ENCODE data around the gene STEEP1.
"Not testable (repeated sequence)": the region's sequence is repeated elsewhere in the genome, so short reads cannot be mapped to it uniquely, and the experiment has no call there.

STEEP1 gene

DNA sequence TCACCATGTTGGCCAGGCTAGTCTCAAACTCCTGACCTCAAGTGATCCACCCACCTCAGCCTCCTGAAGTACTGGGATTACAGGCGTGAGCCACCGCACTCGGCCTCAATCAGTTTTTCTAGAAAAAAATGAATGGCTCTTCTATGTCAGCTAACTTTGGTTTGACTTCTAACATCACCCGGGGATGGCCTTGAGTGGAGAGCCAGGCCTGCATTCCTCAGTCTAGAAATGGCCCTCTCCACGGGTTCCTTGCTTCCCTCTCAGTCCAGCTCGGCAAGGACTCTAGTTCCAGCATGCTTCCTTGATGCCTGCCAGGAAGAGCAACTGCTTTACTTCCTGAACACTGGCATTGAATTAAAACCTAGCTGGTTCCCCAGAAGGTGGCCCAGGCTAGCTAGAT lies 58.0 kb downstream of the STEEP1 start:
- no peaks in the 10 kb centered on the region for H3K9me3 ChIP-seq
- H3K27me3 ChIP-seq (ENCODE audit: low read depth): no peaks in the 10 kb centered on the region
- H3K4me3 ChIP-seq: no peak overlapping the region
- no peak for DNase-seq (ENCODE audit: low spot score in 2 of 2)
- in situ Hi-C loops (cut with MboI; ENCODE audit: low sequenced_read_pairs): loop anchor here (25.0 kb wide), 3 partner anchors 230 to 730 kb away; no protein-coding TSS in a partner anchor
- H3K36me3 ChIP-seq (replicated peaks): no peaks in the 10 kb centered on the region
- H3K4me1 ChIP-seq: no peaks in the 10 kb centered on the region

DNA sequence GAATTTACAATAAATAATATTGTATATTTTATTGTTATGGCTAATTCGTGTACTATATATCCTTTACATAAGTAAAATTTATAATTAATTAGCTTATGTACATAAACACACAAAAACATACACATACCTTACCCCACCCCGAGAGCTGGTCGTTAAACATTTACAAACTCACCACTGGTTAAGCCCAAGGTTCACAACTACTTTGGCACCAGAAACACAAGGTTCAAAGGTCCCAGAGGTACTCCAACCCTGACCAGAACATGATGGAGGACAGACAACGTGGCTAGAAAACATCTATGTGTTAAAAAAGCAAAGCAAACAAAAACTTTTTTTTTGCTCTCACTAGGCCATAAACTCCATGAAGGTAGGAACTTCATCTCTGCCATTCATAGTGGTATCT lies 59.3 kb downstream of the STEEP1 start:
- Histone ChIP-seq H3K4me3 (no peak overlapping the region), H3K27me3 (ENCODE audit: low read depth) (no peaks in the 10 kb centered on the region), H3K4me1 (no peaks in the 10 kb centered on the region), H3K36me3 (replicated peaks) (no peaks in the 10 kb centered on the region), H3K9me3 (no peaks in the 10 kb centered on the region)
- DNase-seq (ENCODE audit: low spot score in 2 of 2): no peak
- in situ Hi-C loops (cut with MboI; ENCODE audit: low sequenced_read_pairs): loop anchor here (25.0 kb wide), 3 partner anchors 231 to 731 kb away; no protein-coding TSS in a partner anchor

DNA sequence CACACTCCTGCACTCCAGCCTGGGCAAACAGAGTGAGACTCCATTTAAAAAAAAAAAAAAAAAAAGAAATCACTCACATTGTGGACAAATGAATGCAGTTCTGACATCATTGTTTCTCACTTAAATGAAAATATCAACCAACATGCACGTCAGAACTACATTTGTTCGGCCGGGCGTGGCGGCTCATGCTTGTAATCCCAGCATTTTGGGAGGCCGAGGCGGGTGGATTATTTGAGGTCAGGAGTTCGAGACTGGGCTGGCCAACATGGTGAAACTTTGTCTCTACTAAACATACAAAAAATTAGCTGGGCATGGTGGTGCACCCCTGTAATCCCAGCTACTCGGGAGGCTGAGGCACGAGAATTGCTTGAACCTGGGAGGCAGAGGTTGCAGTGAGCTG lies 60.1 kb downstream of the STEEP1 start:
- H3K9me3 ChIP-seq; H3K4me1 ChIP-seq; H3K4me3 ChIP-seq; H3K36me3 ChIP-seq (replicated peaks); H3K27me3 ChIP-seq (ENCODE audit: low read depth); DNase-seq (ENCODE audit: low spot score in 2 of 2): not testable (repeated sequence)
- in situ Hi-C loops (cut with MboI; ENCODE audit: low sequenced_read_pairs): loop anchor here (25.0 kb wide), 3 partner anchors 232 to 732 kb away; no protein-coding TSS in a partner anchor

DNA sequence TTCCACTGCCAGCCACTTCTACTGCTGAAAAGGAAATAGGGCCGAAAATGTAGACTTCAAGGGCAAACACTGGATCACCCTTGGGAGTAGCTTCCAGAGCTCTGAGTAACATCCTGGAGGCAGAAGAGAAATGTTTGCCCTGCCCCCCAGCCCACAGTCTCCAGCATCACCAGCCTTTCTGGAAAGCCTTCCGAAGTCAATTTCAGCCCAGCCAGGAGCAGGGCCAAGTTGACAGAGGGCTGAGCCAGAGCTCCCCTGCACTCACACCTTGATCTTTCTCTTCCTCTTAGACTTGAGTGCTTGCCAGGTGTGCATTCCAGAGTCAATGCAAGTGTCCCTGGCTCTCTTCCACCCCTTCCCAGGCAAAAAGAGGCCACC lies 61.7 kb downstream of the STEEP1 start:
- no peaks in the 10 kb centered on the region for H3K9me3 ChIP-seq
- no peak for DNase-seq (ENCODE audit: low spot score in 2 of 2)
- H3K4me1 ChIP-seq: no peaks in the 10 kb centered on the region
- no peaks in the 10 kb centered on the region for H3K27me3 ChIP-seq (ENCODE audit: low read depth)
- no peaks in the 10 kb centered on the region for H3K36me3 ChIP-seq (replicated peaks)
- no peak overlapping the region for H3K4me3 ChIP-seq
- in situ Hi-C loops (cut with MboI; ENCODE audit: low sequenced_read_pairs): loop anchor here (25.0 kb wide), 3 partner anchors 234 to 734 kb away; no protein-coding TSS in a partner anchor

DNA sequence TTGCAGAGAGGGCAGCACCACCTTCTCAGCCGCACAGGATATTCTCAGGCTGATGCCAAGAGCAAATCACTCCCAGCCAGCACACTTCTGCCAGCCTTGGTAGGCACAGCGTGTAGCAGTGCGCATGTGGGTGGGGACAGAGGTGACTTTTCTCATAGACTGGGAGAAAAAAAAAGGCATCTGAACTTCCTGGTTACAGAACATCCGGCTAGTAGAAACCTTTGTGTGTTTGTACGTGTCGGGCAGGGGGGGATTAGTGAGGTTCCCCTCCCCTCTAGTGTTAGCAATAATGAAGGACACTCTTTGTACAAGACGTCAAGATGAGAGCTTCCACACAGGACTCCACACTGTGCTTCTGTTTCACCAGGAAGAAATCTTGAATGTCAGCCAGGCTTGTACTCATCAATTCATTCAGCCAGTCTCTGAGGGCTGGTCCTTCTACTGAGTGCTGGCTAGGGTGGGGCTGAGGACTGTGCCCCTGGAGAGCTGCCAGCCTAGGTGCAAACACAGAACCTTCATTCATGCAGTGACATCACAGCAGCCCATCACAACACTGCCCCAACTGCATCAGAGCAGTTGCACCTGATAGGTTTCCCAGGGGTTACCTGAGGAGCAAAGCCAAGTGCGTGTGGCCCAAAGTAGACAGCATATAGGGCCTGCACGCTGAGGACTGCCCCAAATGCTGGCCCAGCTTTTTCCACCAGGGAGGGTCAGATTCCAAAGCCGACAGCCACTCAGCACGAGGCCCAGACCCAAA lies 62.3 kb downstream of the STEEP1 start:
- H3K36me3 ChIP-seq (replicated peaks): no peaks in the 10 kb centered on the region
- H3K27me3 ChIP-seq (ENCODE audit: low read depth): no peaks in the 10 kb centered on the region
- in situ Hi-C loops (cut with MboI; ENCODE audit: low sequenced_read_pairs): loop anchor here (25.0 kb wide), 3 partner anchors 234 to 734 kb away; no protein-coding TSS in a partner anchor
- H3K4me1 ChIP-seq: no peaks in the 10 kb centered on the region
- no peak for DNase-seq (ENCODE audit: low spot score in 2 of 2)
- no peaks in the 10 kb centered on the region for H3K9me3 ChIP-seq
- no peak overlapping the region for H3K4me3 ChIP-seq

DNA sequence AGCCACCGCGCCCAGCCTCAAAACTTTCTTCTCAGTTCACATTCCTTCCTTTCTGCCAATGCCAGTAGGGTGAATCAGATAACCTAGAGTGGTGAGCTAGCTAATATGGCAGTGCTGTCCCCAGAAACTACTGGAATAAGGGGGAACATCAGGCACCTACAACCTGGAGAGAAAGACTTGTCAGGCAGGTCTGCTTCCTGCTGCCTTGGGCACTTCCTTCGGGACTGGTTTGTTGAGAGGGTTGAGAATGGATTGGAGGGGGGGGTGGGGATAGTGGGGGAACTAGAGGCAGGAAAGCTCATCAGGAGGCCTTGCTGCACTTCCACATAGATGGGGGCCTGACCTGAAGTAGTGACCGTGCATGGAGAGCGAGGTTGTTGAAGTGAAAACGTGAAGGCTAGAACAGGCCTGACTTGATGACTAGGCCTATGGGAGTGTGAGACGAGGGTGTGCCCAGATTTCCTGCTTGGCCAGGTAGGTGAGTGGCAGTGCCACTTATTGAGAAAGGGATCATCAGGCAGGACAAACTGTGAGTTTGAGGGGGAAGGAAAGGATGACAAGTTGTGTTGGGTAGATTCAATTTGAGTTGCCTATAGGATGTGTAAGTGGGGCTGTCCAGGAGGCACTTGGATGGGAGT lies 63.6 kb downstream of the STEEP1 start:
- no peaks in the 10 kb centered on the region for H3K4me1 ChIP-seq
- DNase-seq (ENCODE audit: low spot score in 2 of 2): no peak

DNA sequence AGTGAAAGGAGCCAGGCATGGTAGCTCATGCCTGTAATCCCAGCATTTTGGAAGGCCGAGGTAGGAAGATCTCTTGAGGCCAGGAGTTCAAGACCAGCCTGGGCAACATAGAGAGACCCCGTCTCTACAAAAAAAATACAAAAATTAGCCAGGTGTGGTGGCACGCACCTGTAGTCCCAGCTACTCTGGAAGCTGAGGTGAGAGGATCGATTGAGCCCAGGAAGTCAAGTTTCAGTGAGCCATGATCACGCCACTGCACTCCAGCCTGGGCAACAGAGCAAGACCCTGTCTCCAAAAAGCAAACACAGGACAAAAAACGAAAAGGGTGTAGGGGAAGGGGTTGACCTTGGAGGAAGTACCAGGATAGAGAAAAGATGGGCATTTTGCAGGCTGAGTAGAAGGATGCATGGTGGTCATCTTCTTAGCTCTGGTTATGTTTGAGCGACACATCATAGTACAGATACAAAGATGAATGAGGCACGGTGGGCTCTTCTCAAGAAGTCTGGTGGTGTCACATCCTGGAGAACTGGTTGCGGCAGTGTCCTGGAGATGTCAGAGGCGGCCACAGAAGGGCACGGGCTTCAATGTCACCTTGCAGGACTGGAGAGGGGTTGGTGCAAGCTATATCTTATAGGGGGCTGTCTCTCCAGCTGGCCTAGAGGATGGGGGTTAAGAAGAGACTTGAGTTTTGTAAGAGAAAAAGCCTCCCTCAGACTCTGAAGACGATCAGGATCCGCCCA lies 65.0 kb downstream of the STEEP1 start:
- in situ Hi-C loops (cut with MboI; ENCODE audit: low sequenced_read_pairs): loop anchor here (25.0 kb wide), 3 partner anchors 237 to 737 kb away; no protein-coding TSS in a partner anchor
- Histone ChIP-seq H3K36me3 (replicated peaks) (no peaks in the 10 kb centered on the region), H3K9me3 (no peaks in the 10 kb centered on the region), H3K4me3 (no peak overlapping the region), H3K27me3 (ENCODE audit: low read depth) (no peaks in the 10 kb centered on the region), H3K4me1 (no peaks in the 10 kb centered on the region; the same call in 1 of the 2 replicates)
- DNase-seq (ENCODE audit: low spot score in 2 of 2): no peak

More for the DNA sequence above, 63.6 kb downstream of the STEEP1 start:
- H3K9me3 ChIP-seq: no peaks in the 10 kb centered on the region
- no peaks in the 10 kb centered on the region for H3K27me3 ChIP-seq (ENCODE audit: low read depth)
- no peak overlapping the region for H3K4me3 ChIP-seq
- H3K36me3 ChIP-seq (replicated peaks): no peaks in the 10 kb centered on the region
- in situ Hi-C loops (cut with MboI; ENCODE audit: low sequenced_read_pairs): loop anchor here (25.0 kb wide), 3 partner anchors 236 to 736 kb away; no protein-coding TSS in a partner anchor

DNA sequence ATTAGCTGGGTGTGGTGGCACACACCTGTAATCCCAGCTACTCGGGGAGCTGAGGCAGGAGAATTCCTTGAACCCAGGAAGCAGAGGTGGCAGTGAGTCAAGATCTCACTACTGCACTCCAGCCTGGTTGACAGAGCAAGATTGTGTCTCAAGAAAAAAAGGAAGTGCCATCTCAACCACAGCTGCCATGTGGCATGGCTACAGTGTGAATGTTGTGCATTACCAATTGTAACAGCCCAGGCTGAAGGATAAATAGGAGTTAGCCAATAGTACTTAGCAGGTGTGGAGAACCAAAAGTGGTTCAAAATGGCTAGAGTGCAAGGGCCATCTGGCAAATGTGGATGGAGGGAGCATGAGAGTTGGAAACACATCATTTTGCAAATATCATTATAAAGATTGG lies 68.0 kb downstream of the STEEP1 start:
- no peak for DNase-seq (ENCODE audit: low spot score in 2 of 2)

DNA sequence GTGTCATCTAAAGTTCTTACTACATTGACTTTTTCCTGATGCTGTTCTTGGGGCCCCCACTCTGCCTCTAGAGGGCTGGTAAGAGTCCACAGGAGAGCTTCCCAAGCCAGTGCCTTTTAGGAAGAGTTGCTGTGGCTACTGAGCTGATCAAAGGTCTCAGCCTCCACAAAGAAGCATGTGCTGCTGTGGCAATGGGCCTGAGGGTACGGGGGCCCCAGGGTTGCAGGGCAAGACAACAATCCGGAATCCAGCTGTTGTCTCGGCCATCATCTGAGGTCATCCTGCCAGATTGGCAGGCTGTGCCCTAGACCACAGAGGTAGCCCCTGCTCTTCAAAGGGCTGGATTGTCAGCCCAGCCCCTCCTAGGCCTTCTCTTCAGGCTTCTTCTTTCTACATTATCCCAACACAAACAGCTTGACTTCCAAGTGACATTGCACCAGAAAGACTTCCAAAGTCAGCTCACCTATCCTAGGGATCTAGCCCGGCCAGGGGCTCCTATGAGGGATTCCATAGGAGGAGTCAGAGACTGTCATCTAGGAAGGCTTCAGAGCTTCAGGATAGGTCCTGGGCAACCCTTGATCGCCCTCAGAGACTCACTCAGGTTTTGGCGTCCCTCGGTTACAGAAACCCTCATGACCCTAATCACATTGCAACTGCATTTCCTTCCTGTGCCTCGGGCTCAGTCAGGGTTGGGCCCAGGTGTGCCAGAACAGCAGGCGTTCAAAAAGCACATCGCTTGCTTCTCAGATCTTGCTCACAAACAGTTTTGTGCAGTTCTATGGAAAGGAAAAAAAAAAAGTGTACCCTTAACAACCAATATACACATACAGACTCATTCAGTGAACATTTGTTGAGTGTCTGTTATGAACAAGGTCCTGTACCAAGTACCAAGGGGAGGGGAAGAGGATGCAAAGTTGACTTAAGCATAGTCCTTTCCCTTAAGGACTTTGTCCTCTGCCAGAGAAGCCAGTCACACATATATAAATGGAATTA lies 69.2 kb downstream of the STEEP1 start:
- no peak for DNase-seq (ENCODE audit: low spot score in 2 of 2)
- H3K4me1 ChIP-seq: peaks cover 17% of the 10 kb centered on the region
- H3K9me3 ChIP-seq: no peaks in the 10 kb centered on the region
- in situ Hi-C loops (cut with MboI; ENCODE audit: low sequenced_read_pairs): no loop called here
- H3K27me3 ChIP-seq (ENCODE audit: low read depth): no peaks in the 10 kb centered on the region
- no peak overlapping the region for H3K4me3 ChIP-seq
- H3K36me3 ChIP-seq (replicated peaks): no peaks in the 10 kb centered on the region

More for the DNA sequence above, 68.0 kb downstream of the STEEP1 start:
- in situ Hi-C loops (cut with MboI; ENCODE audit: low sequenced_read_pairs): no loop called here
- Histone ChIP-seq H3K4me1 (peaks cover 17% of the 10 kb centered on the region), H3K9me3 (no peaks in the 10 kb centered on the region), H3K4me3 (no peak overlapping the region), H3K36me3 (replicated peaks) (no peaks in the 10 kb centered on the region), H3K27me3 (ENCODE audit: low read depth) (no peaks in the 10 kb centered on the region)

DNA sequence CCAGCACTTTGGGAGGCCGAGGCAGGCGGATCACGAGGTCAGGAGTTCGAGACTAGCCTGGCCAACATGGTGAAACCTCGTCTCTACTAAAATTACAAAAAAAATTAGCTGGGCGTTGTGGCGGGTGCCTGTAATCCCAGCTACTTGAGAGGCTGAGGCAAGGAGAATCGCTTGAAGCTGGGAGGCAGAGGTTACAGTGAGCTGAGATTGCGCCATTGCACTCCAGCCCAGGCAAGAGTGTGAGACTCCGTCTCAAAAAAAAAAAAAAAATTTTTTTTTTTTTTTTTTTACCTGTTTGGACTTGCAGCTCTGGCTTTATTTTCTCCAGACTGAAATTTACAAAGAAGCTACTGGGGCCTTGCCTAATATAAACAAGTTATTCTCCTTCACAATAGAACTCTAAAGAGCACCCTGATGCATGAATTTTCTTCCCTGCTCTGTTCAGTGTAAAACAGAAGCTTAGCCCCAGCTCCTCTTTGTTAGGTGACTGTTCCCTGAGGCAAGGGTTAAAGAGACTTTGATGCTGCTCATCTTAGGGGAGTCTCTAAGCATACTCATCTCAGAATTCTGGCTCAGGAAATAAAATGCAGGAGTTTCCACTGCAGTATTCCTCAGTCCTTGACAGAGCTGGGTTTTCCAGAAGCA lies 71.2 kb downstream of the STEEP1 start:
- DNase-seq (ENCODE audit: low spot score in 2 of 2): peak; percentile 65 to 90
- H3K27me3 ChIP-seq (ENCODE audit: low read depth); in situ Hi-C loops (cut with MboI; ENCODE audit: low sequenced_read_pairs): not testable (repeated sequence)

DNA sequence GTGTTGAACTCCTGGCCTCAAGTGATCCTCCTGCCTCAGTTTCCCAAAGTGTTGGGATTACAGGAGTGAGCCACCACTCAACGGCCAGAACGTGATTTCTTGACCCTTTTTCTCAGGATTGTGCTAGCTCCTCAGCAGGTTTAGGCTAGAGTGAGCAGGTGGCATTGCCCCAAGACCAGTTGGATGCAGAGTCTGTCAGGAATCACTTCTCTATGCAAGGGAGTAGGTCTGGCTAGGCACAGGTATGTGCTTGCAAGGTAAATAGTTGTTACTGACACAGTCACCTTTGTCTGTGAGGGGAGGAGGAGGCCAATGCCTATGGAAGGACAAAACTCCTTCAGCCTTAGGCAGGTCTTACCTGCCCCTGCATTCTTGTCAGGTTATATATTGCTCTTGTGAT lies 72.7 kb downstream of the STEEP1 start:
- in situ Hi-C loops (cut with MboI; ENCODE audit: low sequenced_read_pairs): no loop called here
- no peak for DNase-seq (ENCODE audit: low spot score in 2 of 2)
- Histone ChIP-seq H3K9me3 (no peaks in the 10 kb centered on the region), H3K27me3 (ENCODE audit: low read depth) (no peaks in the 10 kb centered on the region), H3K36me3 (replicated peaks) (no peaks in the 10 kb centered on the region), H3K4me1 (peaks cover 17% of the 10 kb centered on the region), H3K4me3 (no peak overlapping the region)

More for the DNA sequence above, 71.2 kb downstream of the STEEP1 start:
- H3K4me1 ChIP-seq: peaks cover 17% of the 10 kb centered on the region
- not testable (repeated sequence) for H3K9me3 ChIP-seq; H3K4me3 ChIP-seq; H3K36me3 ChIP-seq (replicated peaks)

DNA sequence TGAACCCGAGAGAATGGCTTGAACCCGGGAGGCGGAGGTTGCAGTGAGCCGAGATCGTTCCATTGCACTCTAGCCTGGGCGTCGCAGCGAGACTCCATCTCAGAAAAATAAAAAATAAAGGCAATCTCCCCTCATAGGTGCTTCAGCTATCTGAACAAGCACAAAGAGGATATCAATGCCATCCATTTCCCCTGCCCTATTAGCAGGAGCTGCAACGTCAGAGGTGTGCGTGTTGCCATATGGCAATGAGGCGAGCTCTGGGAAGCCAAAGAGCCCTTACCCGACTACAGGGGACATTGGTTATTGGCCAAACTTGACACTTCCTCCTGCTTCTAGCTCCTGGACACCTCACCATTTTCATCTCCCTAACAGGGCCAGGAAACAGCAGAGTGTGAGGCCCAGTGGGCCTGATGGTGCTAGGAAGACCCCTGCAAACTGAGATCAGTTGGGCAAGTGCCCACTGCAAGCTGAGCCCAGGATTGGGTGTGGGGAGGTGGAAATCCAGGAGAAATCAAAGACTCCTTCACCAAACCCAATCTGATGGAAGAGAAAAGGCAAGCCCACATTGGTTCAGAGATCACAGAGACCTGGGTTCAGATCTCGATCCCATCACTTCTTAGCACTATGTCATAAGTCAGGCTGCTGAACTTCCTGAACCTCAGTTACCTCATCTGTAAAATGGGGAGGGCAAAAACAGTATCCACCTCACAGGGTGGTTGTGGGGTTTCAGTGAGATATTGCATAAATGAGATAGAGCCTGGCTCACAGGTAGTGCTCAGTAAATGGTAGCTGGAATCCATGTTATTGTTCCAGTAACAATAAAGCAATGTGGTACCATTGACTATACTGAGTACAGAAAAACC lies 75.8 kb downstream of the STEEP1 start:
- Histone ChIP-seq H3K4me3 (no peak overlapping the region), H3K9me3 (no peaks in the 10 kb centered on the region), H3K36me3 (replicated peaks) (no peaks in the 10 kb centered on the region), H3K27me3 (ENCODE audit: low read depth) (no peaks in the 10 kb centered on the region), H3K4me1 (peaks cover 9% of the 10 kb centered on the region)
- in situ Hi-C loops (cut with MboI; ENCODE audit: low sequenced_read_pairs): no loop called here
- no peak for DNase-seq (ENCODE audit: low spot score in 2 of 2)
